HepG2 (cell line): ENCODE measurements around the gene SAMD9. TPM values are rescaled to one million over a fixed set of nuclear protein-coding genes. Genes with fewer than 3 reads are reported as not detected.
A peak's percentile ranks its signal among the peaks of the same experiment; 100 is the strongest.

Experiments used
- ATAC-seq: fragments of 200-7000 bp; cut with Tn5 transposase; 3 replicates; pipeline ENCODE4 v1.9.1; 2020; ENCODE audit warnings: mild to moderate bottlenecking, moderate library complexity
- BruUV-seq: library from RNA; stranded (reverse); fragments of 400-500 nt; replicated peaks from 2 replicates; lab custom pipeline; 2021; lab: Mats Ljungman, UMichigan
- CTCF ChIA-PET: fragments of 300-600 bp; formaldehyde crosslinking; extraction: SDS; loops from one replicate; lab custom pipeline; 2021; ENCODE audit warnings: low total read pairs, inconsistent platforms, low intra/inter-chr PET ratio; lab: Yijun Ruan, JAX
- POLR2A ChIA-PET: fragments of 350-600 bp; sonication (Branson Sonifier 250); formaldehyde crosslinking; loops from one replicate; lab custom pipeline; 2020; ENCODE audit warnings: antibody characterized with exemption, inconsistent platforms; lab: Yijun Ruan, JAX
- DNase-seq: peaks from one replicate; pipeline ENCODE4 v3.0.0-alpha.2; 2015; ENCODE audit warnings: low spot score
- FAIRE-seq: peaks from 3 replicates; lab custom pipeline; 2011; peaks lifted over from hg19 to GRCh38; lab: Jason Lieb, UNC
- H2AFZ ChIP-seq: one replicate; pipeline ENCODE4 v1.6.1; 2011; ENCODE audit warnings: low read length, inconsistent platforms
- H3K27ac ChIP-seq: fragments of 300-600 bp; 3 replicates; pipeline ENCODE4 v1.8.0; 2011; ENCODE audit warnings: mixed run types, mild to moderate bottlenecking, mixed read lengths, low read length, inconsistent platforms; ENCODE audit not compliant: insufficient read depth; ENCODE audit errors: extremely low read length
- H3K27me3 ChIP-seq, 2 experiments: fragments of 200-600 bp in 1 of 2; 2 replicates in 1 of 2; 3 replicates in 1 of 2; pipeline versions ENCODE4 v1.6.0 to v1.8.0; 2011; ENCODE audit warnings: low read length in 2 of 2, mild to moderate bottlenecking in 2 of 2, moderate library complexity in 2 of 2, inconsistent platforms in 1 of 2; ENCODE audit not compliant: insufficient read depth in 2 of 2, control insufficient read depth in 1 of 2
- H3K36me3 ChIP-seq, 2 experiments: fragments of 200-600 bp in 1 of 2; replicated peaks in 1 of 2; 2 replicates in 1 of 2; 3 replicates in 1 of 2; pipeline versions ENCODE4 v1.5.1 to v1.8.0; 2011; ENCODE audit warnings: low read length in 2 of 2, inconsistent platforms in 1 of 2; ENCODE audit not compliant: insufficient read depth in 2 of 2, control insufficient read depth in 1 of 2
- H3K4me1 ChIP-seq: 2 replicates; pipeline ENCODE4 v1.5.1; 2012; ENCODE audit warnings: low read length, inconsistent platforms; ENCODE audit not compliant: insufficient read depth
- H3K4me2 ChIP-seq: 2 replicates; pipeline ENCODE4 v1.6.0; 2011; ENCODE audit warnings: low read depth, low read length, inconsistent platforms
- H3K4me3 ChIP-seq, 3 experiments: fragments of 200-600 bp in 1 of 3; sonication (generic), shearing (Covaris generic) in 1 of 3; replicated peaks in 1 of 3; 2 replicates each; pipeline ENCODE4 v1.5.1; 2011 to 2016; ENCODE audit warnings: low read length in 3 of 3, inconsistent platforms in 2 of 3, low read depth in 2 of 3, mild to moderate bottlenecking in 2 of 3, control low read depth in 1 of 3, mixed read lengths in 1 of 3; ENCODE audit not compliant: insufficient read depth in 1 of 3
- H3K79me2 ChIP-seq: one replicate; pipeline ENCODE4 v1.6.1; 2011; ENCODE audit warnings: low read length, inconsistent platforms; ENCODE audit not compliant: insufficient read depth
- H3K9ac ChIP-seq: 2 replicates; pipeline ENCODE4 v1.6.0; 2011; ENCODE audit warnings: mild to moderate bottlenecking, low read depth, low read length, inconsistent platforms; ENCODE audit not compliant: insufficient read depth
- H3K9me3 ChIP-seq: 2 replicates; pipeline ENCODE4 v1.5.1; 2012; ENCODE audit warnings: mild to moderate bottlenecking, low read length
- H4K20me1 ChIP-seq: 2 replicates; pipeline ENCODE4 v1.6.0; 2011; ENCODE audit warnings: inconsistent platforms, mild to moderate bottlenecking, low read length, moderate library complexity; ENCODE audit not compliant: insufficient read depth
- ATF7-NPFF ChIP-seq: sonication (generic); formaldehyde crosslinking; IDR thresholded peaks from 2 replicates; pipeline ENCODE4 v1.8.1; 2023; ENCODE audit warnings: mild to moderate bottlenecking, low read depth, missing genetic modification reagents, moderate library complexity
- GATAD1 ChIP-seq: IDR thresholded peaks from 2 replicates; pipeline ENCODE4 v1.6.1; 2016; ENCODE audit warnings: missing genetic modification reagents, missing compliant biosample characterization
- POGZ ChIP-seq: sonication (generic); formaldehyde crosslinking; IDR thresholded peaks from 2 replicates; pipeline ENCODE4 v1.4.0; 2020; ENCODE audit warnings: mild to moderate bottlenecking, missing genetic modification reagents
- RARG ChIP-seq: sonication (generic); formaldehyde crosslinking; IDR thresholded peaks from 2 replicates; pipeline ENCODE4 v1.4.0; 2020; ENCODE audit warnings: low read depth, mild to moderate bottlenecking, missing genetic modification reagents
- ZBTB42 ChIP-seq: sonication (generic); formaldehyde crosslinking; IDR thresholded peaks from 2 replicates; pipeline ENCODE4 v1.5.0; 2020; ENCODE audit warnings: mild to moderate bottlenecking, missing genetic modification reagents
- ZC3H13 ChIP-seq: sonication (generic); formaldehyde crosslinking; IDR thresholded peaks from 2 replicates; pipeline ENCODE4 v1.8.1; 2023; ENCODE audit warnings: mild to moderate bottlenecking, missing genetic modification reagents, moderate library complexity
- ZFAT ChIP-seq: sonication (generic); formaldehyde crosslinking; conservative IDR thresholded peaks from 2 replicates; pipeline ENCODE4 v1.8.1; 2023; ENCODE audit warnings: missing genetic modification reagents, inconsistent platforms
- ZNF121 ChIP-seq: sonication (generic); formaldehyde crosslinking; IDR thresholded peaks from 2 replicates; pipeline ENCODE4 v1.5.0; 2020; ENCODE audit warnings: mild to moderate bottlenecking, missing genetic modification reagents
- ZNF263 ChIP-seq: sonication (generic); formaldehyde crosslinking; IDR thresholded peaks from 2 replicates; pipeline ENCODE4 v1.4.0; 2020; ENCODE audit warnings: missing genetic modification reagents
- ZNF383 ChIP-seq: sonication (generic); formaldehyde crosslinking; IDR thresholded peaks from 2 replicates; pipeline ENCODE4 v1.4.0; 2020; ENCODE audit warnings: missing genetic modification reagents, mild to moderate bottlenecking, borderline replicate concordance
- ZNF432 ChIP-seq: sonication (generic); formaldehyde crosslinking; IDR thresholded peaks from 2 replicates; pipeline ENCODE4 v1.5.0; 2020; ENCODE audit warnings: missing genetic modification reagents, mild to moderate bottlenecking, borderline replicate concordance
- ZNF460 ChIP-seq: sonication (generic); formaldehyde crosslinking; IDR thresholded peaks from 2 replicates; pipeline ENCODE4 v1.5.1; 2020; ENCODE audit warnings: missing genetic modification reagents, mild to moderate bottlenecking, borderline replicate concordance
- WGBS: methylation state at CpG from one replicate; pipeline ENCODE4 v1.1.6; 2017; ENCODE audit warnings: low lambda C conversion rate; 5-methylcytosine and 5-hydroxymethylcytosine counted together
- in situ Hi-C: cut with HindIII; loops from 2 replicates; pipeline ENCODE4 v1.10.0; 2017; ENCODE audit warnings: low pct_unique_long_range_greater_than_20kb; ENCODE audit not compliant: extremely low pct_ligation_motif_present
- intact Hi-C: fragments of 100-400 bp; cut with micrococcal nuclease; formaldehyde crosslinking; loops from one replicate; pipeline ENCODE4 v1.10.0; 2022; ENCODE audit not compliant: unreplicated experiment
- polyA plus RNA-seq, 8 experiments: library from polyadenylated mRNA; depleted of rRNA in 3 of 8; stranded (reverse) in 7 of 8; unstranded in 1 of 8; fragments of >200 nt; fragmentation: Illumina TruSeq in 4 of 8; extraction: Trizol in 4 of 8; gene quantifications; 2 replicates each; pipeline versions ENCODE4 v1.2.1 to v1.2.3, GENCODE V29; 2011 to 2016; ENCODE audit warnings: low read depth in 4 of 8, missing spikeins in 1 of 8, mixed read lengths in 1 of 8; ENCODE audit not compliant: insufficient read depth in 1 of 8
- total RNA-seq, 5 experiments: library from RNA; depleted of rRNA; stranded (reverse); fragments of >200 nt; fragmentation: Illumina TruSeq; extraction: Trizol; gene quantifications; 2 replicates each; pipeline ENCODE4 v1.2.3, GENCODE V29; 2016; ENCODE audit warnings: low read depth in 1 of 5
- TF ChIP-seq, protein P1 (sequence below): sonication (generic); formaldehyde crosslinking; IDR thresholded peaks from 2 replicates; pipeline ENCODE4 v1.5.0; 2020; ENCODE audit warnings: missing genetic modification reagents, mild to moderate bottlenecking, borderline replicate concordance
- TF ChIP-seq, protein P2 (sequence below): sonication (generic); formaldehyde crosslinking; IDR thresholded peaks from 2 replicates; pipeline ENCODE4 v1.4.0; 2020; ENCODE audit warnings: mild to moderate bottlenecking, missing genetic modification reagents
- TF ChIP-seq, protein P3 (sequence below): sonication (generic); formaldehyde crosslinking; IDR thresholded peaks from 2 replicates; pipeline ENCODE4 v1.4.0; 2020; ENCODE audit warnings: missing genetic modification reagents, low read depth, mild to moderate bottlenecking, borderline replicate concordance

SAMD9 gene
- total and polyA plus RNA-seq, 2 of the 13 experiments (the other 11 are each of a cell fraction or from before 2014, with no cell fraction given) = 0.08 to 1.5 TPM

DNA sequence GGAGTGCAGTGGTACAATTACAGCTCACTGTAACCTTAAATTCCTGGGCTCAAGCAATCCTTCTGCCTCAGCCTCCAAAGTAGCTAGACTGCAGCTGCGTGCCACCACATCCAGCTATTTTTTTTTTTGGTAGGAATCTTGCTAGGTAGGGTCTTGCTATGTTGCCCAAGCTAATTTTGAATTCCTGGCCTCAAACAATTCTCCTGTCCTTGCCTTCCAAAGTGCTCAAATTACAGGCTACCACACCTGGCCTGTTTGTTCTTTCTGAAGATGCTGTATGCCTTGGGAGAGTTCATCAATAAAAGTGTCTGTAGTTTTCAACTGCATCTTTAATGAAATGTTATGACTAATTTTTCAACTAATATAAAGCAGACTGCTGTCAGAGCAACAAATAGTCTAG is 452 bp downstream of the SAMD9 start:
- CTCF ChIA-PET = no interaction called here
- 9% methylated on average over 1 of the region's 1 CpG for WGBS
- no peaks in the 10 kb centered on the region for H3K79me2 ChIP-seq
- intact Hi-C loops = no loop called here
- H3K9me3 ChIP-seq = no peaks in the 10 kb centered on the region
- POLR2A ChIA-PET = interaction anchor here (1.0 kb wide), 1 partner anchor 114 kb away, joined by 3 read pairs; no protein-coding TSS in a partner anchor
- H3K36me3 ChIP-seq = no peaks in the 10 kb centered on the region
- no peak overlapping the region for H3K9ac ChIP-seq
- H4K20me1 ChIP-seq = no peaks in the 10 kb centered on the region
- 0 out of 2 replicates have a peak, but pooled peaks have one; percentile 61 for TF ChIP-seq ZNF121
- no peak for TF ChIP-seq POGZ (CRISPR knock-in tag)
- TF ChIP-seq, protein P1, sequence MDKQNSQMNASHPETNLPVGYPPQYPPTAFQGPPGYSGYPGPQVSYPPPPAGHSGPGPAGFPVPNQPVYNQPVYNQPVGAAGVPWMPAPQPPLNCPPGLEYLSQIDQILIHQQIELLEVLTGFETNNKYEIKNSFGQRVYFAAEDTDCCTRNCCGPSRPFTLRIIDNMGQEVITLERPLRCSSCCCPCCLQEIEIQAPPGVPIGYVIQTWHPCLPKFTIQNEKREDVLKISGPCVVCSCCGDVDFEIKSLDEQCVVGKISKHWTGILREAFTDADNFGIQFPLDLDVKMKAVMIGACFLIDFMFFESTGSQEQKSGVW = no peak
- TF ChIP-seq ZC3H13 = no peak
- no peak for TF ChIP-seq ZNF460 (CRISPR knock-in tag)
- TF ChIP-seq ZBTB42 = no peak
- H3K27ac ChIP-seq = no peak overlapping the region
- ATAC-seq (no peak), FAIRE-seq (no peak), DNase-seq (no peak)
- H2AFZ ChIP-seq = peak overlapping the region; percentile 97
- peaks cover 10% of the 10 kb centered on the region for H3K4me1 ChIP-seq
- H3K27me3 ChIP-seq = no peaks in the 10 kb centered on the region
- peak overlapping the region in 2 of 3 experiments; percentile 57 to 68; a peak in 3 of 6 replicates for H3K4me3 ChIP-seq
- TSS peak; percentile 46 for BruUV-seq
- H3K4me2 ChIP-seq = peak overlapping the region; percentile 65
- in situ Hi-C loops = no loop called here

DNA sequence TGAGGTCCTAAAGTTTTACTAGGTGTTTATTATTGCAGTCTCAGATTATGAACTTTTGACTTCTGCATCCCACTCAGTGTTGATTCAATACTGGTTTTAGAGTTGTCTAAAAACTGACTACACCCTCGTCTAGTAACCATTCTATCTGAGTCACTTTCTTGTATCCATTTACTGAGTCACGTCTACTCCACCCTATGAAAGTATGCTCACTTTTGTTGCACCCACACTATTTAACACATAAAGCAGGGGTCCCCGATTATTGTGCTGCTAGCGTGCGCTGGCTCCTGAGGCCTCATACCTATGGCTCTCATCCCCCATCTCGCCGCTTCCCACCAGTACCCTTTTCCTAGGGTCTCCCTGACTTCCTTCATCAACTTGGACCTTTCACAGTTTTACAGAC is 2.0 kb downstream of the SAMD9 start:
- no peaks in the 10 kb centered on the region for H4K20me1 ChIP-seq
- DNase-seq (no peak), FAIRE-seq (no peak), ATAC-seq (no peak)
- H3K9me3 ChIP-seq = no peaks in the 10 kb centered on the region
- no peak overlapping the region for H3K4me2 ChIP-seq
- POLR2A ChIA-PET = no interaction called here
- H3K9ac ChIP-seq = no peak overlapping the region
- 37% methylated on average over 7 of the region's 7 CpGs for WGBS
- H3K79me2 ChIP-seq = no peaks in the 10 kb centered on the region
- no peak overlapping the region for H2AFZ ChIP-seq
- no peak overlapping the region for H3K27ac ChIP-seq
- TF ChIP-seq RARG (CRISPR knock-in tag) (no peak), ZNF432 (CRISPR knock-in tag) (no peak), ZNF263 (CRISPR knock-in tag) (no peak), ATF7-NPFF (CRISPR knock-in tag) (no peak), ZNF383 (CRISPR knock-in tag) (no peak), ZFAT (no peak), GATAD1 (CRISPR knock-in tag) (no peak)
- TF ChIP-seq, protein P2, sequence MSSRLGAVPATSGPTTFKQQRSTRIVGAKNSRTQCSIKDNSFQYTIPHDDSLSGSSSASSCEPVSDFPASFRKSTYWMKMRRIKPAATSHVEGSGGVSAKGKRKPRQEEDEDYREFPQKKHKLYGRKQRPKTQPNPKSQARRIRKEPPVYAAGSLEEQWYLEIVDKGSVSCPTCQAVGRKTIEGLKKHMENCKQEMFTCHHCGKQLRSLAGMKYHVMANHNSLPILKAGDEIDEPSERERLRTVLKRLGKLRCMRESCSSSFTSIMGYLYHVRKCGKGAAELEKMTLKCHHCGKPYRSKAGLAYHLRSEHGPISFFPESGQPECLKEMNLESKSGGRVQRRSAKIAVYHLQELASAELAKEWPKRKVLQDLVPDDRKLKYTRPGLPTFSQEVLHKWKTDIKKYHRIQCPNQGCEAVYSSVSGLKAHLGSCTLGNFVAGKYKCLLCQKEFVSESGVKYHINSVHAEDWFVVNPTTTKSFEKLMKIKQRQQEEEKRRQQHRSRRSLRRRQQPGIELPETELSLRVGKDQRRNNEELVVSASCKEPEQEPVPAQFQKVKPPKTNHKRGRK = no peak
- TF ChIP-seq, protein P3, sequence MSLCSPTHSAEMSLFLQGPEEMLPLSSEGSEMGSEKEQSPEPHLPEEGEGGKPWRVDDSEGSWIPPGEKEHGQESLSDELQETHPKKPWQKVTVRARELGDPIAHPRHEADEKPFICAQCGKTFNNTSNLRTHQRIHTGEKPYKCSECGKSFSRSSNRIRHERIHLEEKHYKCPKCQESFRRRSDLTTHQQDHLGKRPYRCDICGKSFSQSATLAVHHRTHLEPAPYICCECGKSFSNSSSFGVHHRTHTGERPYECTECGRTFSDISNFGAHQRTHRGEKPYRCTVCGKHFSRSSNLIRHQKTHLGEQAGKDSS (CRISPR knock-in tag) = no peak
- in situ Hi-C loops = no loop called here
- intact Hi-C loops = no loop called here
- H3K4me3 ChIP-seq = no peak overlapping the region
- BruUV-seq = no TSS peak
- H3K27me3 ChIP-seq = no peaks in the 10 kb centered on the region
- no peaks in the 10 kb centered on the region for H3K36me3 ChIP-seq
- CTCF ChIA-PET = no interaction called here
- peaks cover 10% of the 10 kb centered on the region for H3K4me1 ChIP-seq
